GM23248 (cell line): ENCODE data around the gene ACSS1.

ENCODE experiments used
- EZH2 ChIP-seq: fragments of 200-600 bp; sonication (generic); IDR thresholded peaks from 2 replicates; pipeline ENCODE4 v1.6.1; 2018; ENCODE audit warnings: antibody characterized with exemption, mild to moderate bottlenecking; ENCODE audit not compliant: insufficient read depth, poor library complexity, severe bottlenecking
- EZH2phosphoT487 ChIP-seq: fragments of 200-600 bp; sonication (generic); IDR thresholded peaks from 2 replicates; pipeline ENCODE4 v1.6.1; 2018; ENCODE audit warnings: antibody characterized with exemption, moderate library complexity, mild to moderate bottlenecking, low read depth; ENCODE audit not compliant: insufficient read depth

DNA sequence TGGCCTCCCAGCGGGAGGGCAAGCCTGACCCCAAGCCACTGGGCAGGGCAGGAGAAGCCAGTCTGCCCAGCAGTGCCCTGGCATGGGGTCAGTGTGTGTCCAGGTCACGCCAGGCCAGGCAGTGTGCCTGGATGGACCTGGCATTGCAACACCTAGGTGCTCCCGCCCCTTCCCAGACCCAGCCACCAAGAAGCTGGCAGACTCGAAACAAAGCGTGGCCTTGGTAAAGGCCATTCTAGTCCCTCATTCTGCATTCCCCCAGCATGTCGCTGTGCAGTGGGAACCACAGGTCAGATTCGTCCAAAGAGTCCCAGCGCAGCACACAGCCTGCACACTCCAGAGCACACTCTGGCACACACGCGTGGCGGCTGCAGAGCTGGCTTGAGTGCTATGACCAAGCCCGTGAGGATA lies 46.1 kb downstream of the ACSS1 start:
- TF ChIP-seq EZH2phosphoT487, result no peak
- TF ChIP-seq EZH2, result no peak
